IMR-90 (cell line): ENCODE results near the gene IFNG-AS1. TPM values are rescaled to one million over a fixed set of nuclear protein-coding genes. Genes with fewer than 3 reads are reported as not detected.

Experiments used
- ATAC-seq: fragments of 200-7000 bp; cut with Tn5 transposase; 2 replicates; pipeline ENCODE4 v1.9.1; 2020; ENCODE audit warnings: low read depth, mild to moderate bottlenecking, moderate library complexity
- BruUV-seq: library from RNA; stranded (reverse); fragments of 400-500 nt; replicated peaks from 2 replicates; lab custom pipeline; 2021; lab: Mats Ljungman, UMichigan
- CTCF ChIA-PET: fragments of 300-600 bp; formaldehyde crosslinking; extraction: SDS; loops from one replicate; lab custom pipeline; 2021; ENCODE audit warnings: antibody characterized with exemption; lab: Yijun Ruan, JAX
- POLR2A ChIA-PET: fragments of 300-600 bp; sonication (Branson Sonifier 250); formaldehyde crosslinking; loops from one replicate; lab custom pipeline; 2022; ENCODE audit warnings: antibody characterized with exemption; ENCODE audit not compliant: unreplicated experiment; lab: Charles Lee
- DNase-seq: peaks from one replicate; pipeline ENCODE4 v3.0.0; 2013
- H2AFZ ChIP-seq: replicated peaks from 2 replicates; pipeline ENCODE3; 2013; ENCODE audit warnings: low read length, mild to moderate bottlenecking; ENCODE audit not compliant: poor library complexity
- H2AK5ac ChIP-seq: 2 replicates; pipeline ENCODE4 v1.6.1; 2013; ENCODE audit warnings: low read depth, low read length, inconsistent platforms
- H2AK9ac ChIP-seq: replicated peaks from 2 replicates; pipeline ENCODE3; 2013; ENCODE audit warnings: mild to moderate bottlenecking, low read depth, low read length, moderate library complexity; ENCODE audit not compliant: poor library complexity
- H2BK120ac ChIP-seq: 2 replicates; pipeline ENCODE4 v1.6.1; 2013; ENCODE audit warnings: low read depth, low read length, inconsistent platforms
- H2BK15ac ChIP-seq: 3 replicates; pipeline ENCODE4 v1.6.1; 2013; ENCODE audit warnings: low read depth, low read length, inconsistent platforms
- H2BK20ac ChIP-seq: 2 replicates; pipeline ENCODE4 v1.6.1; 2013; ENCODE audit warnings: low read depth, mild to moderate bottlenecking, inconsistent platforms, low read length, moderate library complexity
- H2BK5ac ChIP-seq: 2 replicates; pipeline ENCODE4 v1.6.1; 2013; ENCODE audit warnings: mild to moderate bottlenecking, low read depth, low read length, inconsistent platforms; ENCODE audit not compliant: poor library complexity, severe bottlenecking
- H3K14ac ChIP-seq: replicated peaks from 2 replicates; pipeline ENCODE4 v1.6.1; 2013; ENCODE audit warnings: low read depth, low read length, inconsistent platforms
- H3K18ac ChIP-seq: 2 replicates; pipeline ENCODE4 v1.6.1; 2013; ENCODE audit warnings: low read depth, low read length, control low read depth
- H3K23ac ChIP-seq: 2 replicates; pipeline ENCODE4 v1.6.1; 2013; ENCODE audit warnings: low read depth, low read length, inconsistent platforms
- H3K27ac ChIP-seq: 2 replicates; pipeline ENCODE4 v1.5.1; 2013; ENCODE audit warnings: mild to moderate bottlenecking, control low read depth, low read length; ENCODE audit not compliant: insufficient read depth
- H3K27me3 ChIP-seq: 2 replicates; pipeline ENCODE4 v1.6.1; 2013; ENCODE audit warnings: low read length; ENCODE audit not compliant: control insufficient read depth, insufficient read depth
- H3K36me3 ChIP-seq: 2 replicates; pipeline ENCODE4 v1.6.1; 2013; ENCODE audit warnings: low read length, mixed read lengths; ENCODE audit not compliant: control insufficient read depth, insufficient read depth
- H3K4ac ChIP-seq: 2 replicates; pipeline ENCODE4 v1.6.1; 2013; ENCODE audit warnings: low read depth, low read length, inconsistent platforms
- H3K4me1 ChIP-seq: 2 replicates; pipeline ENCODE4 v1.6.1; 2013; ENCODE audit warnings: low read length, mixed read lengths; ENCODE audit not compliant: control insufficient read depth, insufficient read depth
- H3K4me2 ChIP-seq: 2 replicates; pipeline ENCODE4 v1.6.1; 2013; ENCODE audit warnings: low read depth, mild to moderate bottlenecking, control low read depth, low read length, moderate library complexity
- H3K4me3 ChIP-seq: 2 replicates; pipeline ENCODE4 v1.5.1; 2013; ENCODE audit warnings: low read depth, mild to moderate bottlenecking, control low read depth, low read length, moderate library complexity; ENCODE audit not compliant: insufficient read depth
- H3K56ac ChIP-seq: 2 replicates; pipeline ENCODE4 v1.6.1; 2013; ENCODE audit warnings: low read length, inconsistent platforms; ENCODE audit not compliant: insufficient read depth; ENCODE audit errors: extremely low read depth
- H3K79me1 ChIP-seq, 2 experiments: 2 replicates each; pipeline ENCODE4 v1.6.1; 2013; ENCODE audit warnings: low read length in 2 of 2, inconsistent platforms in 1 of 2, low read depth in 1 of 2
- H3K9ac ChIP-seq: 2 replicates; pipeline ENCODE4 v1.6.1; 2013; ENCODE audit warnings: low read depth, low read length, control low read depth
- H3K9me1 ChIP-seq: 2 replicates; pipeline ENCODE4 v1.6.1; 2013; ENCODE audit warnings: low read length, inconsistent platforms; ENCODE audit not compliant: insufficient read depth
- H3K9me3 ChIP-seq: 2 replicates; pipeline ENCODE4 v1.6.1; 2013; ENCODE audit warnings: low read length; ENCODE audit not compliant: control insufficient read depth, insufficient read depth
- H4K20me1 ChIP-seq: 2 replicates; pipeline ENCODE4 v1.6.1; 2013; ENCODE audit warnings: low read length, inconsistent platforms; ENCODE audit not compliant: insufficient read depth
- H4K5ac ChIP-seq: 2 replicates; pipeline ENCODE4 v1.6.1; 2013; ENCODE audit warnings: mild to moderate bottlenecking, low read depth, low read length, control low read depth
- H4K8ac ChIP-seq, 2 experiments: 2 replicates each; pipeline ENCODE4 v1.6.1; 2013; ENCODE audit warnings: low read depth in 2 of 2, low read length in 2 of 2, control low read depth in 1 of 2, inconsistent platforms in 1 of 2
- H4K91ac ChIP-seq: 2 replicates; pipeline ENCODE4 v1.6.1; 2013; ENCODE audit warnings: low read depth, low read length, inconsistent platforms; ENCODE audit not compliant: insufficient read depth
- CEBPB ChIP-seq: IDR thresholded peaks from 2 replicates; pipeline ENCODE4 v1.6.1; 2012; ENCODE audit warnings: low read depth, low read length, improper control_type of control experiment
- ELK1 ChIP-seq: fragments of 150-350 bp; IDR thresholded peaks from 2 replicates; pipeline ENCODE4 v1.6.1; 2016; ENCODE audit warnings: low read depth, mild to moderate bottlenecking, low read length, moderate library complexity, borderline replicate concordance
- MAZ ChIP-seq: IDR thresholded peaks from 2 replicates; pipeline ENCODE4 v1.6.1; 2012; ENCODE audit warnings: low read depth, mild to moderate bottlenecking, low read length, improper control_type of control experiment, moderate library complexity, borderline replicate concordance
- POLR2A ChIP-seq: IDR thresholded peaks from 2 replicates; pipeline ENCODE4 v1.6.1; 2012; ENCODE audit warnings: mild to moderate bottlenecking, low read depth, low read length
- WGBS, 2 experiments: methylation state at CpG; one replicate each; pipeline versions ENCODE4 v1.1.5 to v1.1.7; 2013; ENCODE audit warnings: missing lambda C conversion rate in 2 of 2; ENCODE audit not compliant: insufficient read length in 1 of 2; ENCODE audit errors: extremely low coverage in 2 of 2; 5-methylcytosine and 5-hydroxymethylcytosine counted together
- dilution Hi-C: fragments of 300-500 bp; cut with HindIII; formaldehyde crosslinking; loops from one replicate; pipeline ENCODE4 v1.14.3; 2018; ENCODE audit warnings: low sequenced_read_pairs; ENCODE audit not compliant: unreplicated experiment
- in situ Hi-C: fragments of 300-500 bp; cut with MboI; formaldehyde crosslinking; loops from 3 replicates; pipeline ENCODE4 v1.14.3; 2019; ENCODE audit warnings: low sequenced_read_pairs, inconsistent platforms, mixed read lengths
- intact Hi-C: fragments of 100-400 bp; cut with micrococcal nuclease; formaldehyde crosslinking; loops from 2 replicates; pipeline ENCODE4 v1.10.0; 2022
- polyA plus RNA-seq, 3 experiments: library from polyadenylated mRNA; depleted of rRNA; stranded (reverse); fragments of >200 nt; gene quantifications; 2 replicates each; pipeline ENCODE4 v1.2.3, GENCODE V29; 2012; ENCODE audit warnings: low replicate concordance in 1 of 3
- total RNA-seq: library from RNA; depleted of rRNA; stranded (reverse); fragments of >200 nt; gene quantifications from 2 replicates; pipeline ENCODE4 v1.2.3, GENCODE V29; 2012
- TF ChIP-seq, protein P1 (sequence below): conservative IDR thresholded peaks from 2 replicates; pipeline ENCODE4 v1.5.1; 2012; ENCODE audit warnings: mild to moderate bottlenecking, low read depth, low read length, improper control_type of control experiment
- TF ChIP-seq, protein P2 (sequence below): fragments of 150-350 bp; IDR thresholded peaks from 2 replicates; pipeline ENCODE4 v1.6.1; 2017; ENCODE audit warnings: mild to moderate bottlenecking, antibody characterized with exemption, low read length, low read depth

The IFNG-AS1 gene
- total and polyA plus RNA-seq, 2 of the 4 experiments (the other 2 are of a cell fraction) = not detected

- TF ChIP-seq, protein P1, sequence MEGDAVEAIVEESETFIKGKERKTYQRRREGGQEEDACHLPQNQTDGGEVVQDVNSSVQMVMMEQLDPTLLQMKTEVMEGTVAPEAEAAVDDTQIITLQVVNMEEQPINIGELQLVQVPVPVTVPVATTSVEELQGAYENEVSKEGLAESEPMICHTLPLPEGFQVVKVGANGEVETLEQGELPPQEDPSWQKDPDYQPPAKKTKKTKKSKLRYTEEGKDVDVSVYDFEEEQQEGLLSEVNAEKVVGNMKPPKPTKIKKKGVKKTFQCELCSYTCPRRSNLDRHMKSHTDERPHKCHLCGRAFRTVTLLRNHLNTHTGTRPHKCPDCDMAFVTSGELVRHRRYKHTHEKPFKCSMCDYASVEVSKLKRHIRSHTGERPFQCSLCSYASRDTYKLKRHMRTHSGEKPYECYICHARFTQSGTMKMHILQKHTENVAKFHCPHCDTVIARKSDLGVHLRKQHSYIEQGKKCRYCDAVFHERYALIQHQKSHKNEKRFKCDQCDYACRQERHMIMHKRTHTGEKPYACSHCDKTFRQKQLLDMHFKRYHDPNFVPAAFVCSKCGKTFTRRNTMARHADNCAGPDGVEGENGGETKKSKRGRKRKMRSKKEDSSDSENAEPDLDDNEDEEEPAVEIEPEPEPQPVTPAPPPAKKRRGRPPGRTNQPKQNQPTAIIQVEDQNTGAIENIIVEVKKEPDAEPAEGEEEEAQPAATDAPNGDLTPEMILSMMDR = no peak
Observed at GRCh38 chr12:68011882-68012207, 22.6 kb downstream of the IFNG-AS1 start (continued).

DNA sequence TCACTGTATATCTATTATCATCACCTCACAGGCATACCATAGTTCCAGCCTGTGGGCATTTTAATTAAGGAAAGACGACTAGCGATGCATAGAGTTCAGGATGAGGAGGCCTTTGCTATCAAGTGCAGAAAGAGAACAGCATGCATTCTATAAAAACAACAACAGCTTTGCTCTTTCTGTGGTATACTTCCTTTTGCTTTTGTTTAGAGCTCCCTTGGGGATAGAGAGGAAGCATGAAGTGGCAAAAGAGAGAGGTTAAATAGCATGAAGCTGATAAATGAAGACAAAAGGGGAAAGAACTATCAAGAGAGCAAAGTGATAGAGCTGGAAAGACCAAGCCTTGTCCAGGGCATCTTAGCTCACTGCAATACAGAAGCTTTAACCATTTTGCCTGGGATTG, 23.5 kb downstream of the IFNG-AS1 start:
- BruUV-seq = no TSS peak
- no peak for DNase-seq

More for the DNA sequence above, 23.5 kb downstream of the IFNG-AS1 start:
- in situ Hi-C loops = no loop called here
- Histone ChIP-seq H2AK5ac (no peak overlapping the region), H3K9me3 (no peaks in the 10 kb centered on the region), H2AK9ac (no peak overlapping the region), H4K8ac (no peak overlapping the region), H3K9me1 (no peaks in the 10 kb centered on the region), H4K91ac (no peak overlapping the region), H3K18ac (no peak overlapping the region), H3K4ac (no peak overlapping the region), H3K9ac (no peak overlapping the region), H4K20me1 (no peaks in the 10 kb centered on the region), H3K36me3 (no peaks in the 10 kb centered on the region), H2BK120ac (no peak overlapping the region), H2BK5ac (no peak overlapping the region), H4K5ac (no peak overlapping the region), H2AFZ (no peak overlapping the region), H2BK15ac (no peak overlapping the region), H3K56ac (no peak overlapping the region), H3K27ac (no peak overlapping the region), H3K4me1 (peaks cover 7% of the 10 kb centered on the region), H3K23ac (no peak overlapping the region), H3K79me1 (no peaks in the 10 kb centered on the region), H2BK20ac (no peak overlapping the region), H3K14ac (no peak overlapping the region), H3K4me2 (no peak overlapping the region), H3K4me3 (no peak overlapping the region), H3K27me3 (no peaks in the 10 kb centered on the region; the same call in 1 of the 2 replicates)
- ATAC-seq = no peak
- no CpG with 5 or more reads among the region's 2 CpGs for WGBS, 2 experiments
- intact Hi-C loops = no loop called here
- dilution Hi-C loops = no loop called here
- CTCF ChIA-PET = interaction anchor here (0.6 kb wide), 1 partner anchor 9 kb away, joined by 6 read pairs; no protein-coding TSS in a partner anchor
- no peak for TF ChIP-seq POLR2A
- no peak for TF ChIP-seq CEBPB
- TF ChIP-seq MAZ = no peak
- no peak for TF ChIP-seq ELK1
- TF ChIP-seq, protein P2, sequence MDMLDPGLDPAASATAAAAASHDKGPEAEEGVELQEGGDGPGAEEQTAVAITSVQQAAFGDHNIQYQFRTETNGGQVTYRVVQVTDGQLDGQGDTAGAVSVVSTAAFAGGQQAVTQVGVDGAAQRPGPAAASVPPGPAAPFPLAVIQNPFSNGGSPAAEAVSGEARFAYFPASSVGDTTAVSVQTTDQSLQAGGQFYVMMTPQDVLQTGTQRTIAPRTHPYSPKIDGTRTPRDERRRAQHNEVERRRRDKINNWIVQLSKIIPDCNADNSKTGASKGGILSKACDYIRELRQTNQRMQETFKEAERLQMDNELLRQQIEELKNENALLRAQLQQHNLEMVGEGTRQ = no peak
- POLR2A ChIA-PET = no interaction called here
